Iris pigment epithelial cell (primary cell): ENCODE measurements around the gene EIF5A.

Experiments
- DNase-seq: peaks from one replicate; pipeline ENCODE4 v3.0.0-alpha.2; 2011; ENCODE audit warnings: low read depth

EIF5A gene

DNA sequence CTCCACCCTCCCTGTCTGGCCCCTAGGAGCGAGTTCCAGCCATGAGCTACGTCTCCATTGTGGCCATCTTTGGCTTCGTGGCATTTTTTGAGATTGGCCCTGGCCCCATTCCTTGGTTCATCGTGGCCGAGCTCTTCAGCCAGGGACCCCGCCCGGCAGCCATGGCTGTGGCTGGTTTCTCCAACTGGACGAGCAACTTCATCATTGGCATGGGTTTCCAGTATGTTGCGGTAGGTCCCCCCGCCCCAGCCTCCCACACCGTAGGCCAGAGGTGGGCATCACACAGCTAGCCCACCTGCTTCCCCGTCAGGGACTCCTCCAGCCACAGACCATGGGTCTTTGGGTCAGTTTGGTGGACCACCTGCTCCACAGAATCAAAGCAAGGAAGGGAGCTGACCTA lies 21.7 kb upstream of the EIF5A start:
- no peak for DNase-seq

DNA sequence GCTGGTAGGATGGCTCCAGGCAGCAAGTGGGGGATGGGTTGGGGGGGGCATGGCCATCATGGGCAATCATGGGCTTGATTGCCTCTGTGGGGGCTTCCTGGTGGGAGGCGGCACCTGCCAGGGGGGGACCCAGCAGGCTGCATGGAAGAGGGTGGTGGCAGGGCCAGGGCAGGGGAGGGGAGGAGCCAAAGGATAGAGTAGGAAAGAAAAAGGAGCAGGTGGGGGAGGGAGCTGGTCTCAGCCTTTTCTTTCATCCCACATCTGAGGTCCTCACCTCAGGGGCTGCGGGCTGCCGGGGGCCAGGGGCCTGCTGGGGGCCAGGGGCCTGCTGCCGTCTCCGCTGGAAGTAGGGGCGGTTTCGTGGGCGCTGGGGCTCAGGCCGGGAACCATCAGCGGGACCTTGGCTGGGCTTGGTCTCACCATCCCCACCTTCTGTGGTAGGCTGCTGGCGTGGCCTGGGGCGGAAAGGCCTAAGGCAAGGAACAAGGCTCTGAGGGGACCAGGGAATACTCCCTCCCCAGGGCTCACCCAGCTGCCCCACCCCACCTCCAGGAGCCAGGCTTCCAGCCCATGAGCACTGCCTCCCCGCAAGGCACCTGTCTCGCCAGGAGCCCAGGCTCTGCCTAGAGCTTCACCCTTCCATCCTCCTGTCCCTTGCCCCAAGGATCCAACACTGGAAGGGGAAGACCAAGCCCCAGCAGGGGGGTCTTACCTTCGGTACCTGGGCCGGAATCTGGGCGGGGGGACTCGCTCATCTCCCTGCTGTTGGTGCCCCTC lies 18.0 kb upstream of the EIF5A start:
- no peak for DNase-seq

- no peak for DNase-seq
Measured at GRCh38 chr17:7290166-7290565, 17.3 kb upstream of the EIF5A start.

- DNase-seq: no peak
Measured at GRCh38 chr17:7290685-7291084, 16.7 kb upstream of the EIF5A start.

DNA sequence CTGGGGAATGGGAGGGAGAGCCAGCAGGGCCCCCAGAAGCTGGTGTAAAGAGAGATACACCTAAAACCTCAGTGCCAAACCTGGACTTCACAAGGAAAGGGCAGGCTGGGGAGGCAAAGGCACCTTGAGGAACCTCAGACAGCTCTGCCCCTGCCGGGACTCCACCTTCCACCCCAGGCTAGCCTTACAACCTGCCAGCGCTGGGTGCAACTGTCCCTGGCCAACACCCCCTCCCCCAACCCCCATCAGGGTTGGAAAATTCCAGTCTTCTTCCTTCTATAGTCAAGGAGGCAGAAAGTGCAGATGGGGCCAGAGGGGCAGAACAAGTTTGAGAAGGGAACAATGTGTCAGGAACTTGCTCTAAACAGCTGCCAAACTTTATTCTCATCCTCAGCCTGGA lies 15.2 kb upstream of the EIF5A start:
- DNase-seq: no peak

- no peak for DNase-seq
Measured at GRCh38 chr17:7292729-7293128, 14.7 kb upstream of the EIF5A start.

DNA sequence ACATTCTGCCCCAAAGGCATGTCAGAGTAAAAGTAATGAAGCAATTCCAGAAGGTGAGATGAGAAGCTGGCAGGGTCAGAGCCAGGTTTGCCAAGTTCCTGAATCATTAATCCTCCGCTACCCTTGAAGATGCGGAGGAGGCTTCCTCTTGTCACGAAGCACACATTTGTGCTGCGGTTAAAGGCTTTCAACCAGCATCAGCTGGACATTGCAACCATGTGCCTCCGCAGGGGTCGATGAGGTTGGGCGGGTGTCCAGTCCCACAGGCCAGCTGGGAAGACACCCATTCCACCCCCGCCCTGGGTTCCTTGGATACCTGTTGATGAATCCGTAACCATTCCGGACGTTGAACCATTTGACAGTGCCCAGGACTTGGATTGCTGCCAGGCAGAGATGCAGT lies 14.3 kb upstream of the EIF5A start:
- no peak for DNase-seq

- no peak for DNase-seq
Measured at GRCh38 chr17:7293816-7294613, 13.4 kb upstream of the EIF5A start.

- DNase-seq: peak; percentile 41
Measured at GRCh38 chr17:7294614-7295153, 12.7 kb upstream of the EIF5A start, which contains the start of gene YBX2. YBX2 (minus strand) TSS chr17:7294639; CDS start chr17:7294500, 139 bp downstream.

GRCh38 chr17:7295230-7296180 lies 11.9 kb upstream of the EIF5A start:
- no peak for DNase-seq

DNA sequence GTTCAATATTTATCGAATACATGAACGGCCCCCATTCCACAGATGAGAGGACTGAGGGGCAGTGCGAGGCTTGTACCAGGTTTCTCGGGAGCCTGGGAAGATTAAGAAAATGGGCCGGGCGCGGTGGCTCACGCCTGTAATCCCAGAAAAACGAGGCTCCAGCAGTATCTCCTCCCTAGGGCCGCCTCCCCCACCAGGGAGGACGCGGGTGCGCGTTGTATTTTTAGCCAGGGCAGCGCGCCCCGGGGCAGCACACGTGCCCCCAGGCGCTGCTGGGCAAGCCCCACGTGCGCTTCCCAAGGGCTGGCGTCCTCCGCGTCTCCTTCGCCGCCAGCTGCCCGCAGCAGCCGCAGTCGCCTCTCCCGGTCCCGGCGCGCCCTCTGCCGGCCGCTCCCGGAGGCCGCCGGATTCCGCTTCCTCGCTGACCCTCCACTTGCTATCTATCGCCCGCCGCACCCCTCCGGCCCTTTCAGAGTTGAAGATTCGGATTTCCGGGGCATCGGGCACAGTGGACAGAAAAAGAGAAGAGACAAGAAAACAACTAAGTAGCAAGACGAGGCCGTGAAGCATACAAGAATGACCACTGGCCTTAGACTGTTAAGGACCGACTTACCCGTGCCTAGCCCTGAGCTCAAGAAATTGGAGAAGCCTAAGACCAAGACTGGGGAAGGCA lies 11.1 kb upstream of the EIF5A start:
- DNase-seq: peak; percentile 77

DNA sequence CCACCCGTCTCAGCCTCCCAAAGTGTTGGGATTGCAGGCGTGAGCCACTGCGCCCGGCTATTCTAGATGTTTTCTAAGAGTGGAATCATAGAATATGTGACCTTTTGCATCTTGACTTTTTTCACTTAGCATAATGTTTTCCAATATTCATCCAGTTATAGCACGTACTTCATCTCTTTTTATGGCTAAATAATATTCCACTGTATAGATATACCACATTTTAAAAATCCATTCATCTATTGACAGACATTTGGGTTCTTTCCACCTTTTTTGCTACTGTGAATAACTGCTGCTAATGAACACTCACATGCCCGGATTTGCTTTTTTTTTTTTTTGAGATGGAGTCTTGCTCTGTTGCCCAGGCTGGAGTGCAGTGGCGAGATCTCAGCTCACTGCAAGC lies 3.2 kb upstream of the EIF5A start:
- no peak for DNase-seq

DNA sequence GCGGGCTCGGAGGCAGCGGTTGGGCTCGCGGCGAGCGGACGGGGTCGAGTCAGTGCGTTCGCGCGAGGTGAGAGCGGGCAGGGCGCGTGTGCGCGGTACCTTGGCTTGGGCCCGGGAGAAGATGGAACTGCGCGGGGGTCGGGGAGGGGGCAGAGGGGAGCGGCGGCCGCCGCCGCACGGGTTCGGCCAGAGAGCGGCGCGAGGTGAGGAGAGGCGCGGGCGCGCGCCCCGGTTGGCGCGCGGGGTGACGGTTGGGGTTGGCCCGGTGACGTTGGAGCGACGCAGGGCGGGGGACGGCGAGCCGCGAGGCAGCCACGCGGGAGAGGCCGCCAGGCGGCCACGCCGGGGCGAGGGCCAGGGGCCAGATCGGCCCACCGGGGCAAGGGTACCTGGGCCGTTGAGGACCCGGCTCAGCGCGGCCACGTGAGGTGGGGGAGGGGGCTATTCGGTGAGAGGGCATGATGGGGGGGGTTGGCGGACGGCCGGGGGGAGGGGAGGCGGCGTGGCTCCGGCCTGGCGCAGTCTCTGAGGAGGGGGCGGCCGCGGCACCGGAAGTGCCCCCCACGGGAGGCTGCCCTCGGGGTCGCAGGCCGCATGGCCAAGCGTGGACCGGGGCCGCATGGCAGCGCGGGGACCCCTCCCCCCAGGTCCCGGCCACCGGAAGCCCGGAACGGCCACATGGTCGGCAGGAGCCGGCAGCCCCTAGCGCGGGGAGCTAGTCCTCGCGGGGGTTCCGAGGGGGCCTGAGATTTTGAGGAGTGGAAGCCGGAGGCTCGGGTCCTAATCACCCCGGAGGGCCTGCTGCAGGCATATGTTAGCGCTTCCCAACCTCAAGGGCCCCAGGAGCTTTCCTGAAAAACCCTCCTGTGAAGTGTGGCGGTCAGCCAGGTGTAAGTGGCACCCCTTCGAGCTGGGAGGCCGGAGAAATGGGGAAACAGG lies 527 bp downstream of the EIF5A start:
- DNase-seq: peak; percentile 38

DNA sequence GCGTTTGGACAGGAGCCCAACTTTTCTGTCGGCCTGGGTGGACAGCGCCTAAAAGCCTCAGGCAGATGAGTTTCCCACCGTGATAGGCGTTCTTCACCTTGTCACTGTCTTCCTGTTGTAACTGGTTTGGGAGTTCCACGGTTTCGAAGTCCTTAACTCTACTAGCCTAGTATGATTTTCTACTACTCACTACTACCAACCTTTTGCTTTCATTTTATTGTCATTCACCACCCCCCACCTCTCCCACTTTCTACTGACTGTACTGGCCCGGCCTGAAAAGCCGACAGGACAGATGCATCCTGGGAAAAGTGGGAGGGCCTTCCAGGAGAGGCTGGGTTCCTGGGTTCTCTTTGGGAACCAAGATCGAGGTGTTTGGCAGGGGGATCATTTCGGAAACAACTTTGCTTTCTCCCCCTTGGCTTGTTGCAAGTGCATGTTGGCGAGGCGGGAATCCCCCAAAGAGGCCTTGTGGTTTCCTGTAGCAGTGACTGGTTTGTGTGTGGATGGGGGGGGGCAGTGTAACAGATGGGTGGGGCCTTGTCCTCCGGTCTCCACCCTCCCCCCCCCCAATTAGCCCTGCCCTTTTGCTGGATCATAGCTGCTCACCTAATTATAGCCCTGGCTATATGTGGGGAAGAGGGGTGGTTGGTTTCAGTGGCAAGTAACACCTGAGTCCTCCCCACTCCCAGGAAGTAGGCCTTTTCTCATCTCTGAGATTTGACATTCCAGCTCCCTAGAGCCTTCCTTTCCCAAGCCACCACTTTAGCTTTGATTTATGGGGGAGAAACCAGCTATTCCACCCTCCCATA lies 1.4 kb downstream of the EIF5A start:
- DNase-seq: peak; percentile 86

- no peak for DNase-seq
Measured at GRCh38 chr17:7309628-7310027, 2.2 kb downstream of the EIF5A start.

GRCh38 chr17:7311110-7311705 lies 3.8 kb downstream of the EIF5A start:
- no peak for DNase-seq

DNA sequence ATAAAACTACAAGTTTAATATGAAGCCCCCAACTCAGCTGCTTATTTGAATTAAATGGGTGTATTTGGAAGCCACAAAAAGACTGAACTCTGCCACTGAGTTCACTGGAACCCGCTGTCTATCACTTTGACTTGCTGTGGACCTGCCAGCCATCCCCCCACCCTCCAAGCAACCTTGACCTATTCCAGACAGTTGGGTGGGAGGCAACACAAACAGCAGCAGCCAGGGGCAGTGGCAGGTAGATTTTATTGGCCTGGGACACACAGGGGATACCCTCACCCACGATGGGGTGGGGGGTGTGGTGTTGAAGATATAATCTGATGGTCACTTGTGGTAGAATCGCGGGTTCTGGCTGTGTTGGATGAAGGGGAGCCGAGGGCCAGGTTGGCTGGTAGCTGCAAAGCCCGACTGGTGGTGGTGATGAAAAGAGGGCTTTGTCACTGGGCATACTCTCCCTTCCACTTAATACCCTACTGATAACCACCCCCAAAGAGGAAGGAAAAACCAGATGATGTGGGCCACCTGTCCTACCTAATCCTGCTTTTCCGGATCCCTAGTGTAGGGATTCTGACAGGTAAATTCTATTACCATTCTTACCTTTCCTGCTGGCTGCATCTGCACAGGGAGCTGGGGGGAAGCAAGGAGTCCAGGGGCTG lies 5.1 kb downstream of the EIF5A start:
- DNase-seq: no peak
